Tibial artery (tissue), 4 donors: ENCODE data around the gene RSF1.

Experiments
- DNase-seq, 2 donors: peaks; one replicate each; pipeline ENCODE4 v3.0.0-alpha.2; 2019
- H3K27ac ChIP-seq, 2 donors: fragments of 200-600 bp; sonication (generic) in 1 of 2; 1 replicate in 1 of 2; 2 replicates in 1 of 2; pipeline ENCODE4 v1.5.1; 2018 to 2019; ENCODE audit warnings: mild to moderate bottlenecking in 1 of 2
- H3K27me3 ChIP-seq, 2 donors: fragments of 200-600 bp; sonication (generic) in 1 of 2; one replicate each; pipeline versions ENCODE4 v1.5.1 to v1.6.0; 2016 to 2019
- H3K36me3 ChIP-seq, 3 donors: fragments of 200-600 bp; sonication (generic) in 2 of 3; one replicate each; pipeline ENCODE4 v1.5.1; 2016 to 2019; ENCODE audit warnings: mild to moderate bottlenecking in 2 of 3
- H3K4me1 ChIP-seq, 4 donors: fragments of 200-600 bp; sonication (generic) in 2 of 4; 1 replicate in 3 of 4; 2 replicates in 1 of 4; pipeline ENCODE4 v1.5.1; 2016 to 2019
- H3K4me3 ChIP-seq, 2 donors: fragments of 200-600 bp; sonication (generic) in 1 of 2; 1 replicate in 1 of 2; 2 replicates in 1 of 2; pipeline ENCODE4 v1.5.1; 2018 to 2019; ENCODE audit warnings: mild to moderate bottlenecking in 2 of 2
- H3K9me3 ChIP-seq, 3 donors: fragments of 200-600 bp; sonication (generic) in 1 of 3; one replicate each; pipeline ENCODE4 v1.5.1; 2016 to 2019
- intact Hi-C: fragments of 100-400 bp; cut with DNase I; formaldehyde crosslinking; loops from one replicate; pipeline ENCODE4 v1.15.0; 2023; ENCODE audit warnings: low total_unique reads
- TF ChIP-seq, protein P1 (sequence below), 2 experiments: fragments of 200-600 bp in 1 of 2; fragments of 450-650 bp in 1 of 2; IDR thresholded peaks; one replicate each; pipeline ENCODE4 v1.5.1; 2017 to 2019; ENCODE audit warnings: antibody characterized with exemption in 2 of 2, mild to moderate bottlenecking in 1 of 2, moderate library complexity in 1 of 2

RSF1 gene

GRCh38 chr11:77729063-77729462, 91.5 kb downstream of the RSF1 start:
- no peak overlapping the region for H3K4me3 ChIP-seq
- peaks cover 22 to 28% (median 23%) of the 10 kb centered on the region in 3 donors for H3K36me3 ChIP-seq
- no peaks in the 10 kb centered on the region for H3K27me3 ChIP-seq
- H3K27ac ChIP-seq: no peak overlapping the region
- intact Hi-C loops: no loop called here
- TF ChIP-seq, protein P1, sequence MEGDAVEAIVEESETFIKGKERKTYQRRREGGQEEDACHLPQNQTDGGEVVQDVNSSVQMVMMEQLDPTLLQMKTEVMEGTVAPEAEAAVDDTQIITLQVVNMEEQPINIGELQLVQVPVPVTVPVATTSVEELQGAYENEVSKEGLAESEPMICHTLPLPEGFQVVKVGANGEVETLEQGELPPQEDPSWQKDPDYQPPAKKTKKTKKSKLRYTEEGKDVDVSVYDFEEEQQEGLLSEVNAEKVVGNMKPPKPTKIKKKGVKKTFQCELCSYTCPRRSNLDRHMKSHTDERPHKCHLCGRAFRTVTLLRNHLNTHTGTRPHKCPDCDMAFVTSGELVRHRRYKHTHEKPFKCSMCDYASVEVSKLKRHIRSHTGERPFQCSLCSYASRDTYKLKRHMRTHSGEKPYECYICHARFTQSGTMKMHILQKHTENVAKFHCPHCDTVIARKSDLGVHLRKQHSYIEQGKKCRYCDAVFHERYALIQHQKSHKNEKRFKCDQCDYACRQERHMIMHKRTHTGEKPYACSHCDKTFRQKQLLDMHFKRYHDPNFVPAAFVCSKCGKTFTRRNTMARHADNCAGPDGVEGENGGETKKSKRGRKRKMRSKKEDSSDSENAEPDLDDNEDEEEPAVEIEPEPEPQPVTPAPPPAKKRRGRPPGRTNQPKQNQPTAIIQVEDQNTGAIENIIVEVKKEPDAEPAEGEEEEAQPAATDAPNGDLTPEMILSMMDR (IDR thresholded peaks at IDR 0.05): no peak
- H3K4me1 ChIP-seq: no peaks in the 10 kb centered on the region
- no peak for DNase-seq
- H3K9me3 ChIP-seq: peaks cover 3 to 15% (median 12%) of the 10 kb centered on the region in 3 donors

DNA sequence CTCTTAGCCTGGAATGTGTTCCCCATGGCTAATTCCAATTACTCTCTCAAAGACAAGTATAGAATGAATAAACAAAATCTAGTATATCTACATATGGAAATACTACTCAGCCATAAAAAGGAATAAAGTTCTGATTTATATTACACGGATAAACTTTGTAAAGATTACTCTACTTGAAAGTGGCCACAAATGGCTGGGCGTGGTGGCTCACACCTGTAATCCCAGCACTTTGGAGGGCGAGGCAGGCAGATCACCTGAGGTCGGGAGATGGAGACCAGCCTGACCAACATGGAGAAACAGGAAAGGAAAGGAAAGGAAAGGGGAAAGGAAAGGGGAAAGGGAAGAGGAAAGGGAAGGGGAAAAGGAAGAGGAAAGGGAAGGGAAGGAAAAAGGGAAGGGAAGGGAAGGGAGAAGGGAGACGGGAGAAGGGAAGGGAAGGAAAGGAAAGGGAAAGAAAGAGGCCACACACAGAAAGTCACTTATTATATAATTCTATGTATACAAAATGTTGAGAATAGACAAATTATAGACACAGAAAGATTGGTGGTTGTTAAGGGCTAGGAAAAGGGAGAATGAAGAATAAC, 92.2 kb downstream of the RSF1 start:
- Histone ChIP-seq H3K27ac (no peak overlapping the region), H3K9me3 (peaks cover 3 to 15% (median 12%) of the 10 kb centered on the region in 3 donors), H3K36me3 (peaks cover 22 to 30% (median 23%) of the 10 kb centered on the region in 3 donors), H3K4me3 (no peak overlapping the region), H3K4me1 (no peaks in the 10 kb centered on the region), H3K27me3 (no peaks in the 10 kb centered on the region)
- intact Hi-C loops: no loop called here
- no peak for DNase-seq
- TF ChIP-seq, protein P1 (IDR thresholded peaks at IDR 0.05): no peak

- H3K27ac ChIP-seq: no peak overlapping the region
- no peaks in the 10 kb centered on the region for H3K27me3 ChIP-seq
- peaks cover 3 to 12% (median 10%) of the 10 kb centered on the region in 3 donors for H3K9me3 ChIP-seq
- H3K4me3 ChIP-seq: no peak overlapping the region
- intact Hi-C loops: no loop called here
- TF ChIP-seq, protein P1 (IDR thresholded peaks at IDR 0.05): no peak
- no peak for DNase-seq
- H3K4me1 ChIP-seq: no peaks in the 10 kb centered on the region
- peaks cover 21 to 28% (median 23%) of the 10 kb centered on the region in 3 donors for H3K36me3 ChIP-seq
Measured at GRCh38 chr11:77726524-77726923, 94.0 kb downstream of the RSF1 start.

DNA sequence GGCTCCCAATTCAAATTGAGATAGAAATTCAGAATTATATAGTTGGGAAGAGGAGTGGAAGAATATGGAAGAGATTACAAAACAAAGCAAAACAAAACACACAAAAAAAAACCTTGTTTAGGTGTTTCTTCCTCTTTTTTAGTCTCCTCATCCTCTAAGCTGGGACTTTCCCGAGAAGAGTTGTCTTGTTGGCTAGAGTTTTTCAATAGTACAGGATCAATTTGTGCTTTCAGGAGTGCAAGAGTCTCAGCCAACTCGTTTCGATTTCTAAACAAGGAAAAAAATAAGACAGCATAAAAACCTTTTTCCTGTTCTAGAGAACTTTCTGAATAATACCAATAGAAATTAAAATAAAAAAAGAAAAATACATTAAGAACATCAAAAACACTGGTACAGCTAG, 95.1 kb downstream of the RSF1 start:
- intact Hi-C loops: no loop called here
- Histone ChIP-seq H3K27me3 (no peaks in the 10 kb centered on the region), H3K4me3 (no peak overlapping the region), H3K36me3 (peaks cover 15 to 20% (median 18%) of the 10 kb centered on the region in 3 donors), H3K9me3 (peaks cover 0 to 2% (median 0%) of the 10 kb centered on the region in 3 donors), H3K27ac (no peak overlapping the region), H3K4me1 (no peaks in the 10 kb centered on the region)
- DNase-seq: no peak
- TF ChIP-seq, protein P1 (IDR thresholded peaks at IDR 0.05): no peak

- H3K9me3 ChIP-seq: no peaks in the 10 kb centered on the region
- peaks cover 15 to 20% (median 15%) of the 10 kb centered on the region in 3 donors for H3K36me3 ChIP-seq
- no peaks in the 10 kb centered on the region for H3K27me3 ChIP-seq
- H3K4me1 ChIP-seq: no peaks in the 10 kb centered on the region
- H3K4me3 ChIP-seq: no peak overlapping the region
- intact Hi-C loops: no loop called here
- H3K27ac ChIP-seq: no peak overlapping the region
- TF ChIP-seq, protein P1 (IDR thresholded peaks at IDR 0.05): no peak
- no peak for DNase-seq
Measured at GRCh38 chr11:77724636-77725035, 95.9 kb downstream of the RSF1 start.
